Fibroblast of skin of right biceps (primary cell): ENCODE measurements around the gene C16orf86.

Experiments
- DNase-seq: peaks from one replicate; pipeline ENCODE4 v3.0.0-alpha.2; 2013

Gene C16orf86

DNA sequence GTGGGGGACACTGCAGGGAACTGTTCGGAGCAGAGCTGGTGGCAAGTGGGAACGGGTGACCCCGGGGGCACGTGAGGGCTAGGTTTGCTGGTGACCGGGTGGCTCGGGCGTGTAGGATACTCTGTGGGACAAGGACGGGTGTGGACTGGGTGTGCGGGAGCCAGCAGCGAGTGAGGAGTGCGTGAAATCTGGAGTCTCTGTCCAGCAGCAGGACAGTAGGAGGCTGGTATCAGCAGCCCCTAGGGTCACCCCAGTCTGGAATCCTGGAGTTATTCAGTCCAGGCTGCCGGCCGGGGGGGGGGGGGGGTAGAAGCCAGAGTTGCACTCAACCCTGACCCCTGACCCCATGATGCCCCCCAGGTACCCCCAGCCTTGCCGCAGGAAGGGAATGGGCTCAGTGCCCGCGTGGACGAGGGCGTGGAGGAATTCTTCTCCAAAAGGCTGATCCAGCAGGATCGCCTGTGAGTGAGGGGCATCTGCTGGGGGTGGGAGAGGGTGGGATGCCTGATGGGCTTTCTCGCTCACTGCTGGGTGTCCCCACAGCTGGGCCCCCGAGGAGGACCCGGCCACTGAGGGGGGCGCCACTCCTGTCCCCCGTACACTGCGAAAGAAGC is 12.7 kb upstream of the C16orf86 start:
- no peak for DNase-seq

DNA sequence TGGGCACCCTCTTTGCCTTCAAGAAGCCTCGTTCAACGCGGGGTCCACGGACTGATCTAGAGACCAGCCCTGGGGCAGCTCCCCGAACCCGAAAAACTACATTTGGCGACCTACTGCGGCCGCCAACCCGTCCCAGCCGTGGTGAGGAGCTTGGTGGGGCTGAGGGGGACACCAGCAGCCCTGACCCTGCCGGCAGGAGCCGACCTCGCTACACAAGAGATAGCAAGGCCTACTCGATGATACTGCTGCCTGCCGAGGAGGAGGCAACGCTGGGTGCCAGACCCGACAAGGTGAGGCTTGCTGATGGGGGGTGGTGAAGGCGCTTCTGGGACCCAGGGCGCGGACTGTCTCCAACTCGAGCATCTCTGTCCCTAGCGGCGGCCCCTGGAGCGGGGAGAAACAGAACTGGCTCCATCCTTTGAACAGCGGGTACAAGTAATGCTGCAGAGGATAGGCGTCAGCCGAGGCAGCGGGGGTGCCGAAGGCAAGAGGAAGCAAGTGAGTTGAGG is 12.2 kb upstream of the C16orf86 start:
- DNase-seq, result no peak

DNA sequence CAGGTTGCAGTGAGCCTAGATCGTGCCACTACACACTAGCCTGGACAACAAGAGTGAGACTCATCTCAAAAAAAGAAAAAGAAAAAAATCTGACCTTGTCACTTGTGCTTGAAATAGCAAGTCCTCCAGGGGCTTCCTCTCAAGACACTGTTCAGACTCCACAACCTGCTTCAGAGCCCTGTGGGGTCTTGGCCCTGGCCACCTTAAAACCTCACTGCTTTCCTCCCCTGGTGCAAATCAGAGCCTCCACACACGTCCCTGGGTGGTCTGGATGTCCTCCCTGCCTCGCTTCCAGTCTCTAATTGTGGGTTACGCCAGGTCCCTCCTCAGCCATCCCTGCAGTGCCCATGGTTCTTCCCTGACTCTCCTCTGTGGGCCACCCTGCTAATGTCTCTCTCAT is 11.3 kb upstream of the C16orf86 start:
- DNase-seq, result no peak

DNA sequence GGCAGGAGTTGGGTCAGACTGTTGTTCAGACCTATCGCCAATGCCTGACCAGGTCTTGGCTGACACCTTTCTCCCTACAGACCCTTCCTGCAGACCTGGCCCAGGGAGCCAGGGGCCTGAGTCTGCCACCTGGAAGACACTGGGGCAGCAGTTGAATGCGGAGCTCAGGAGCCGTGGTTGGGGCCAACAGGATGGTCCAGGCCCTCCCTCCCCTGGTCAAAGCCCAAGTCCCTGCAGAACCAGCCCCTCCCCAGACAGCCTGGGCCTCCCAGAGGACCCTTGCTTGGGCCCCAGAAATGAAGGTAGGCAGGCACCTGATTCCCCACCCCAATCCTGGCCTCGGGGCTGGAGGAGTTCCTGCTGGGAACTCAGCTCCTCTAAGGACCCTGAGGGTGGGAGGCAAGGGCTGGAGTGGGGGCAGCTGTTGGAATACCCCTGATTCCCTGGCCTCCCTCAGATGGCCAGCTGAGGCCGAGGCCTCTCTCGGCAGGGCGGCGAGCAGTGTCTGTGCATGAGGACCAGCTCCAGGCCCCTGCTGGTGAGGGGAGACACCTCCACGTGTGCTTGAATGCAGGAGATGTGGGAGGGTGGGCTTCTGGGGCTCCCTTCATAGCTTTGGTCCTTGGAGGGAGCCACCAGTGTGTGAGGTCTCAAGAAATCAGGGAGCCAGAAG is 10.1 kb upstream of the C16orf86 start:
- DNase-seq, result no peak

DNA sequence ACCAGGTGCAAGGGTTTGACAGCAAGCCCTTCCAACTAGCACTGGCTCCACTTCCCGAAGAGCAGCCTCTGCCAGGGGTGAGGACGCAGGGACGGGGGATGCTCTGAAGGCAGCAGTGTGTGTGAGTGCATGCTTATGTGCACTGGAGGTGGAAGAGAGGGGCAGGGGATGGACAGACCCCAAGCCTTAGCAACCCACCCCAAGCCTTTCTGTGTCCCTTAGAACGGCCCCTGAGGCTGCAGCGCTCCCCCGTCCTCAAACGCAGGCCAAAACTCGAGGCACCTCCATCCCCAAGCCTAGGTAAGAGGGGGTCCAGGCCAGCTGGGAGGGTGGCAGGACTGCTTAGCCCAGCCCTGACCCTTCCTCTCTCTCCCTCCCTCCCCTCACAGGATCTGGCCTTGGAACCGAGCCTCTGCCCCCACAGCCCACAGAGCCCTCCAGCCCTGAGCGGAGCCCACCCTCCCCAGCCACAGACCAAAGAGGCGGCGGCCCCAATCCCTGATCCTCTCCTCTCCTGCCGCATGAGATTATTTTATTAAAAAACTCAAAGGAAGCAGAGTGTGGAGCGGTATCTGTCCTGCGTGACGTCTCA is 9.5 kb upstream of the C16orf86 start:
- DNase-seq, result no peak

DNA sequence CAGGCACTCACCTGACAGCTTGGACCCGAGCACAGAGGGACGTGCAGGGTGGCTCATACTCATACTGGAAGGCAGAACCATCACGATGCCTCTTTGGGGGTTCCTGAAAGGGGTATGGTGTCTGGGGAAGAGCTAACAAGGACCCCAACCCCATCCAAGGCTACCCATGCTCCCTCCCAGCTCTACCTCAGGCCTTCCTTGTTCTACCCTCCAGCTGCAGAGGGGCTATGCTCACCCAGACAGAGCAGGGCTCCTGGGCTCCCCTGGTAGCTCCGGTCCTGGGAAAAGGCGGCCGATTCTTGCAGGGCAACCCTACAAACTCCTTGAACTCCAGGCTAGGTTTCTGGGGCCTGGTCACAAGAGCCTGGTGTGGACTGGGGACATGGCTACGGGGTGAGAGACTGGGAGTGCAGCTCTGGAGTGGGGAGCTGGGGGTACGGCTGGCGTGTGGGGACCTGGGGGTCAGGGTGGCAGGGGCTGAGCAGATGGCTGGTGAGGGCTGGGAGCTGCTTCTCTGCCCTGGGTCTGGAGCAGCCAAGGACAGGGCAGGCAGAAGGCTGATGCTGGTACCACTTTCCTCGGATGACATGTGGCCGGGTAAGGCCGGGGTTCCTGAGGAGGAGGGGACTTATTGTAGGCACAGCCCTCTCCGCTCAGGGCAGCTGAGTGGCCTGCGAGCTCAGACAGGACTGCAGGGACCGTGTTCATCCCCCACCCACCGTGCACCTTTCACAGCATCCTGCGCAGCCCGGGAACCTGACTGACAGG is 8.7 kb upstream of the C16orf86 start:
- DNase-seq, result no peak

DNA sequence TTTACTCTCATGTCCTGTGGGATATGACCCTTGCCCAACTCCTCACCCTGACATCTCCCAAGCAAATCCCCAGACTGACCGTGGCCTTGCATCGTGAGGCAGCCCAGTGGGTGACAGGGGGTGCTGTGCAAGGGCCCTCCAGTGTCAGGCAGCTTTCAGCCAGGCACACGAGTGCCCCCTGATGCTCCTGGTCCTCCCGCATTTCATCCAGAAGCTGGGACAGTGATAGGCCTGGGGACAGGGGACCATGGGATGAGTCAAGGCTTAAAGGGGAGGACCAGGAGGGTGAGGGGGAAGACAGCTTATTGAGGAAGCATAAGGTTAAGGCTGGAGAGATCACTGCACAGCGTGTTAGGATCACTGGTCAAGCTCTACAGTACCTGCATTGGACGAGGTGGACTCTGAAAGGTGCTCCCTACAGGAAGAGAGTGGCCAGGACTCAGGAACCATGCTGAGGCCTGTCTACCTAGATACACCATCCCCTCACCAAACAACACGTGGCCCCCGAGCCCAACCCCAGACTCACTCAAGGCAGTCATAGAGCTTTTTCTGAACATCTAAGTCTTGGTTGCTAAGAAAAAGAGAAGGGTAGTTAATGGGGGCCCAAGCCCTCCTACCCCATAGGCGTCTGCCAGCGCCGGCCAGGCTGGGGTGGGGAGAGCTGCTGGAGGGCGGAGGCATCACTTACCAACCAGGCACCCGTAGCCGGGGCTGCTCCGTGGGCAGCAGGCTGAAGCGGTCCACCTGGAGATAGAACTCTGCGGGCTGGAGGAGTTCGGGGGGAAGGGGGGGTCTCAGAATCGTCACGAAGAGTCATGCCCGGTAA is 7.6 kb upstream of the C16orf86 start:
- DNase-seq, result no peak

DNA sequence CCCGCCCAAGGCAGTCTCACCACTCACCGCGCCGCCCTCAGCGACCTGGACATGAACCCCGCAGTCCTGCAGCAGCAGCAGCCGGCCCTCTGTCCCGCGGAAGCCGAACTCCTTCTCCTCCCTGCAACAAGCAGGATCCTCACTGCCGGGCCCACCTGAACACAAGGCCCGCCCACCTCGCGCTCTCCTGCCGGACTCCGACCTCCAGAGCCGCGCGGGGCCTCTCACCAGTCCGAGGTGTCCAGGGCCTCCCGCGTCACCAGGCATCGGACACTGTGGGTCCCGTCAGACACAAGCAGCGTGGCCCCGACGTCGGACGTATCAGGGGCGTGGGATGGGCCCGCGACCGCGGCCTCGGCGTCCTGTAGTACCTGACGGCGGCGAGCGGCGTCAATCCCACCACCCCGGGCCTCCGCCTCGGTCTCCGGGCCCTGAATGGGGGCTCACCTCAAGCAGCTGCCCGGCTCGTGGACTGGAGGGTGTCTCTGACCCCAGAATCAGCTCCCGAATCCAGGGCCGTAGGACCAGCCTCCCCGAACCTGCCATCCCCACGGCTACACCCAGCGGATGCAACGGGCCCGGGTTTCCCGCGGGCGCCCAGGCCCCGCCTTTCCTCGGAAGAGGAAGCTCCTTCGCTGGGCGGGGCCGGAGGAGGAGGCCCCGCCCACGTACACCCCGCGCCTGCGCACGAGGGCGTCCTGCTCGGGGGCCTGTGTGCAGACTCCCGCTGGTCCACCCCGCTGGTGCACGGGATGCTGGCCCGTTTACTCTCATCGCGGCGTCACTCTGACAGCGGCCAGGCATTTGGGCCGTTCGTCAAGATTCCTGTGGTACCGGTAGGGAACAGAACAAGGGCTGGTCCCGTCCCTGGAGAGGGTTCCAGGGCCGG is 6.7 kb upstream of the C16orf86 start, which contains the start of gene ACD:
ACD (minus strand) TSS at position 586 of the 889 bp plus-strand sequence; CDS start at position 546, 40 bp downstream.
- DNase-seq, result peak; percentile 89

DNA sequence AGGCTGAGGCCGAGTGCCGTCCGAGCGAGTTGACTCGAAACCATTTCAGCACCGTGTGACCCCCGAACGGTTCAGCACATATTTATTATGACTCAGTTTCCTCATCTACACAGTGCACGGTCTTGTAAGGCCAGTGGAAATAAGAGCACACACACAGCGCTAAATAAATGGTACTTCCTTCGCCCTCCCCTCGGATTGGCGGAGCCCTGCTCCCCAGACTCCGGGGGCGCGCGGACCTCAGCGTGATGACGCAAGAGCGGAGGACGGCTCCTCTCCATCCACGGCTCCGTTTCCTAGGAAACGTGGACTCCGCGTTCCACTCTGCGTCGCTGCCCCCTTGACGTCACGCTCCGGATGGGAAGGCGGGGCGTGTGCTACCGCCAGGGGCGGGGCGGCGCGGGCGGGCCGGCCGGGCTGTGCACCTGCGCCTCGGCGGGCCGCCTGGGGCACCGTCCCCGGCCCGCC is 6.0 kb upstream of the C16orf86 start, which contains the start of gene PARD6A:
PARD6A (plus strand) TSS at position 397 of the 465 bp plus-strand sequence. CDS start 79 bp downstream, outside the sequence.
- peak; percentile 97 for DNase-seq

DNA sequence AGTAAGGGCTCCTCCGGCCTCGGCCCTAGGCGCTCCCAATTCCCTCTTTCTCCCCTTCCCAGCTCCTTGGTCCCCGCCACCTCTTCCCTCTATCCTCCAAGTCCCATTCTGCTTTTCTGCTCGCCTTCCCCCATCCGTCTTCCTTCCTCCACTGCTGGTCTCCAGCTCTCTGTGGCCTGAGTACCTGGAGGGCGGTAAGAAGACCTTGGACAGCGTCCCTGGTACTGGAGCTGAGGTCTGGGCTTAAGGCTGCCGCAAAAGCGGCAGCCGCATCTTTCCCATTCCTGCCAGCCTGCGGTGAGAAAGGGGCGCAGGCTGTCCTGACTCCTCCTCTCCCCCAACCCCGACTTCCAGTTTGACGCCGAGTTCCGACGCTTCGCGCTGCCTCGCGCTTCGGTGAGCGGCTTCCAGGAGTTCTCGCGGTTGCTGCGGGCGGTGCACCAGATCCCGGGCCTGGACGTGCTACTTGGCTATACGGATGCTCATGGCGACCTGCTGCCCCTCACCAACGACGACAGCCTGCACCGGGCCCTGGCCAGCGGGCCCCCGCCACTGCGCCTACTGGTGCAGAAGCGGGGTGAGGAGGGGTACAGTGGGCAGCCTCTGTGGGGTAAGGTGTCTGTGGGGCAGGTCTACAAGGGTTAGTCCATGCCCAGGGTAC is 5.4 kb upstream of the C16orf86 start:
- peak; percentile 30 for DNase-seq

DNA sequence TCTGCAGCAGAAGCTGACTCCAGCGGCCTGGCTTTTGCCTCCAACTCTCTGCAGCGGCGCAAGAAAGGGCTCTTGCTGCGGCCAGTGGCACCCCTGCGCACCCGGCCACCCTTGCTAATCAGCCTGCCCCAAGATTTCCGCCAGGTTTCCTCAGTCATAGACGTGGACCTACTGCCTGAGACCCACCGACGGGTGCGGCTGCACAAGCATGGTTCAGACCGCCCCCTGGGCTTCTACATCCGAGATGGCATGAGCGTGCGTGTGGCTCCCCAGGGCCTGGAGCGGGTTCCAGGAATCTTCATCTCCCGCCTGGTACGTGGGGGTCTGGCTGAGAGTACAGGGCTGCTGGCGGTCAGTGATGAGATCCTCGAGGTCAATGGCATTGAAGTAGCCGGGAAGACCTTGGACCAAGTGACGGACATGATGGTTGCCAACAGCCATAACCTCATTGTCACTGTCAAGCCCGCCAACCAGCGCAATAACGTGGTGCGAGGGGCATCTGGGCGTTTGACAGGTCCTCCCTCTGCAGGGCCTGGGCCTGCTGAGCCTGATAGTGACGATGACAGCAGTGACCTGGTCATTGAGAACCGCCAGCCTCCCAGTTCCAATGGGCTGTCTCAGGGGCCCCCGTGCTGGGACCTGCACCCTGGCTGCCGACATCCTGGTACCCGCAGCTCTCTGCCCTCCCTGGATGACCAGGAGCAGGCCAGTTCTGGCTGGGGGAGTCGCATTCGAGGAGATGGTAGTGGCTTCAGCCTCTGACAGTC is 4.5 kb upstream of the C16orf86 start:
- DNase-seq, result no peak

DNA sequence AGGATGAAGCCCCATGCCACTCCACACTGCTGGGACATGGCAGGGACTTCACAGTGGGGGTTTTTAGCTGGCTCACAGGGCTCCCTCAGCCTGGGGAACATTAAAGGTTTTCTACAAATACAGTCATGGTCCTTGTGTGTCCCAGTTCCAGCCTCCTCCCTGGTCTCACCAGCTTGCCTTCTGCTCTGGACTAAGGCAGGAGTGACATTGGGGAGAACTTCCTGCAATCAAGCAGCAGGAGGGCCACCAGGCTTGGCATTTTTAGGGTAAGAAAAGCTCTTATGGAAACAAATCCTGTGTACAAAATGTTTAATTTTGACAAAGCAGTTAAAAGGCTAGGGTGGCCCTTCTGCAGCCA is 4.0 kb upstream of the C16orf86 start:
- no peak for DNase-seq

DNA sequence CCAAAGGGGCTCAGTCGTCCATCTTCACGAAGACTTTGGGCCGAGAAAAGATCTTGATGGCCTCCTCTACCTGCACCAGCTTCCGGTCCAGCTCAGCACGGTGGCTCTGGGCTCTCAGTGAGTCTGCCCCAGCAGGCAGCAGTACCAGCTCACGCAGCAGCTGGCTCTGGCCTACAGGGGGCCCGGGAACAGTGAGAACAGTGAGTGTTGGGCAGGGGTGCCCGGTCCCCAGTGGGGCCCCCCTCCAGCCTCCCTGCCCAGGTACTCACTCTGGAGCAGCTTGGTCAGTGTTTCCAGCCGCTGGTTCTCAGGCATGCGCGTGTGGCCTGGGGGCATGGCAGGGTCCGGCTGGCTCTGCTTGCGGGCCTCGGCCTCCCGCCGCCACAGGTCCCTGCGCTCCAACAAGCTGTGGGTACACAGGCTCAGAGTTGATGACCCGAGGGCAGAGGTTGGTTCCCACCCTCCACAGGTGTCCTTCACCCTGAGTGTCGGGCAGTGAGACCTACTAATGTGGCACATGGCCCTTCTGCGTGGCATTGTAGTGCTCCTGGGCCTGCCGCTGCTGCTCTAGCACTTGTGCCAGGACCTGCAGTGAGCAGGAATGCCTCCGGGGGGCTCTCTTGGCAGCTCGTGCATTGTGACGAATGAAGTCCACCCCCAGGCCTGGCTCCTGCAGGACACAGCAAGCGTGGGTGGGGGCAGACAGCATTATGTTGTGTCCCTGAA is 3.3 kb upstream of the C16orf86 start:
- DNase-seq, result no peak

DNA sequence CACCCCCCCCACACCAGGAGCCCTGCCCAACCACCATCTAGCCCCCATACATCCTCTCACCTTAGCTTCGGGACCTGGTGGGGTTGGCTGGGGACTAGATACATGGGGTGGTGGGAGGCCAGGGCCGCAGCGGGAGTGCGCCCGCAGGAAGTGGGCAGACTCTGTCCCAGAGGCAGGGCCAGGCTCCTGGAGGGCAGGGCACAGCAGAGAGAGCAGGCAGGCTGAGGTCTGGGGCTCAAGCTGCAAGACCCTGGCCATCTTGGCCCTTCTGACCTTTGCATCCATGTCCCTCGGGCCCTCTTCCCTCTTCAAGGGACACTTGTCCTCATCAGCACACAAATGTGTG is 2.8 kb upstream of the C16orf86 start:
- DNase-seq, result no peak

DNA sequence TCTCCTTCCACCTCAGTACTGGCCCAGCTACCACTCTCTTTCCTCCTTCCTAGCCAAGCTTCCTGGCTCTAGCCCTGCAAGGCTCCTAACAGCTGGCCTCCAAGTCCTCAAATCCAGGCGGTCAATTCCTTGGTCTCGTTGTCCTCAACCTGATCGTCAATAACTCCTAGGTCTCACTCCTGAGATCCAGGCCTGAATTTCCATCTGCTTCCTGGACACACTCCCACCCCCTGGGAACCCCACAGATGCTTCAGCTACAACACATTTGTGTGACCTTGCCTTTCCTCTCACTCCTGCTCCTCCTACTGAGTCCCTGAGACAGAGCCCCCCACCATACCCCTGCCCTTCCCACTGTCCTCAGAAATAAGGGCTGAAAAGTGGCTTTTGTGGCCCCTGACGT is 2.4 kb upstream of the C16orf86 start:
- no peak for DNase-seq

DNA sequence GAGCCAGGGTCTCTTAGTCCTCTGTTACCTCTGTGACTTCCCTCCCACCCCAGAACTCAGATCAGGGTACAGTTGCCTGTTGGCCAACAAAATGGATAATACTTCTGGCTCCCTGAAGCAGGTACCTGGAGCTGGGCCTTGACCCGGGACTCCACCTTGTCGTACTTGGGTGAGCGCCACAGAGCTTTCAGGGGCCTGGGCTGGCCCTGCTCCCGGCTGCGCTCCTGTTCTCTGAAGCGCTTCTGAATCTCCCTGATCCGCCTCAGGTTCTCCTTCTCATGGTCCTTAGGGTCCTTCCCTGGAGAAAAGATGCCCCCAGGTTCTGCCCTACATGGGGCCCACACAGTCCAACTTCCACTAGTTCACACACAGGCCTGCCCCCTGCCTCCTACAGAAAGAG is 1.7 kb upstream of the C16orf86 start:
- no peak for DNase-seq

DNA sequence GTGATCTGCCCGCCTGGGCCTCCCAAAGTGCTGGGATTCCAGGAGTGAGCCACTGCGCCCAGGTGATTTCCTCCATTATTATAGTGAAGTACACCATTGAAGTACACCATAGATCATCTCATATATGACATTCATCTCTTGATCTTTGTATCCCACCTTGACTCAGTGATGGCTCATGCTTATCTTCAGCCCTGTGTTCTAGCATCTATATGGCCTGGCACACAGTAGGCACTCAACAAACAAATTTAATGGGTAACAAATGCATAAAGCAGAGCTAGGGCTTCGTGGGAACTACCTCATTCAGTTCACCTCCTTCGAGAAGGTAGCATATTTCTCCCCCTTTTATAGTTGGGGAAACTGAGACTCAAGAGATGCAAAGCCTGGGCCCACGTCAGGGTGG is 1.0 kb upstream of the C16orf86 start:
- DNase-seq, result no peak

DNA sequence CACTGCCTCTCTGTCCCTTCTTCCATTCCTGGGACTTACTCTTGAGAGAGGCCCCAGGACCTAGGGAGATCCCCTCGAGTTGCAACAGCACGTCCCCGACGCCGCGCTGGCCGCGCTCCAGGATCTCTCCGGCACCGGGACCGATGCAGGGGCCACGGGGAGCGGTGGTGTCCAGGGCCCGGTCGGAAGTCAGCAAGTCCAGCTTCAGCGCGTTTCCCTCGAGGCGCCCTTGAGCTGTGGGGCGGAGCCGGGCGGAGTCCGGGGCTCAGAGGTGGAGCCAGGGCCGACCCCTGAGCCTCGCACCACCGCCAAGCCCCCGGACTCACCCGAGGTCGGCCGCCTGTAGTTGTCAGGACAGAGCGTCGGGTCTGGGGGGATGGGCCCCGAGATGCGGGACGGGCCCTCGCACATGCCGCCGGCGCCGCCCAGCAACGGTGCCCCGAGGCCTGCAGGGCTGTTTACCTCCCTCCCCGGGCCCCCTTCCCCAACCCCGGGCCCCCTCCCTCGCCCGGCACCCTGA is 522 bp upstream of the C16orf86 start:
- DNase-seq, result no peak

DNA sequence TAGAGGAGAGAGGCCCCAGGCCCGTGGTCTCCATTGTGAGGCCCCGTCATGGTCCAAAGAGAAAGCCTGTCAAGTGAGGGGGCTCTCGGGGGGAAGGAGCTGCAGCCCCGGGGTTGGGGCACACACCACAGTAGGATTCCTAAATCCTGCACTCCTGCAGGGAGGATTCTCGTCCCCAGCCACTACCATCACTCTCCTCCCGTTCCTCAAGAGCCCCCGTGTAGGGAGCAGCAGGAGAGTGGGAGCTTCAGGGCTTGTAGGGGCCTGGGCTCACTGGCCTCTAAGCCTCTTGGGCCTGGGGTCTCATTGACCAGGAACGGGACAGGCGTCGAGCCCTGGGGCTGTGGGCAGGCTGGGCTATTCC is 821 bp downstream of the C16orf86 start:
- DNase-seq, result no peak
